ES-I3 (cell line): ENCODE results near the gene ZNF738.

ENCODE experiments used
- H3K36me3 ChIP-seq: 2 replicates; pipeline ENCODE4 v1.6.1; 2013; ENCODE audit warnings: mild to moderate bottlenecking, low read length, control low read depth, moderate library complexity; ENCODE audit not compliant: insufficient read depth
- H3K4me1 ChIP-seq: 2 replicates; pipeline ENCODE4 v1.6.1; 2013; ENCODE audit warnings: mild to moderate bottlenecking, control low read depth, low read length; ENCODE audit not compliant: insufficient read depth
- H3K9ac ChIP-seq: 2 replicates; pipeline ENCODE4 v1.6.1; 2013; ENCODE audit warnings: low read depth, mild to moderate bottlenecking, low read length, moderate library complexity
- H3K9me3 ChIP-seq: 2 replicates; pipeline ENCODE4 v1.6.1; 2013; ENCODE audit warnings: mild to moderate bottlenecking, low read length, moderate library complexity; ENCODE audit not compliant: control insufficient read depth, insufficient read depth

Gene ZNF738

GRCh38 chr19:21362291-21362690 lies 3.5 kb downstream of the ZNF738 start:
- Histone ChIP-seq H3K36me3 (peaks cover 27% of the 10 kb centered on the region), H3K9ac (no peak overlapping the region), H3K4me1 (no peaks in the 10 kb centered on the region), H3K9me3 (no peaks in the 10 kb centered on the region)

GRCh38 chr19:21383980-21384582 lies 25.3 kb downstream of the ZNF738 start:
- Histone ChIP-seq H3K9ac (no peak overlapping the region), H3K9me3 (peaks cover 42% of the 10 kb centered on the region), H3K36me3 (peaks cover 6% of the 10 kb centered on the region), H3K4me1 (no peaks in the 10 kb centered on the region)

GRCh38 chr19:21396121-21396520 lies 37.3 kb downstream of the ZNF738 start:
- H3K36me3 ChIP-seq: no peaks in the 10 kb centered on the region
- H3K9ac ChIP-seq: no peak overlapping the region
- 0 out of 2 replicates have a peak, but pooled peaks cover 2% of the 10 kb centered on the region for H3K4me1 ChIP-seq
- no peaks in the 10 kb centered on the region for H3K9me3 ChIP-seq

- peak within 1 kb of the TSS; percentile 87 for H3K9ac ChIP-seq
- no peaks in the 10 kb centered on the region for H3K36me3 ChIP-seq
- 0 out of 2 replicates have a peak, but pooled peaks cover 2% of the 10 kb centered on the region for H3K4me1 ChIP-seq
- no peaks in the 10 kb centered on the region for H3K9me3 ChIP-seq
These were observed 38.2 kb downstream of the ZNF738 start, which contains the start of gene ZNF493 for GRCh38 chr19:21396893-21397572. Gene ZNF493 (plus strand): TSS chr19:21397133. CDS start chr19:21397238, 105 bp downstream.

GRCh38 chr19:21398851-21399250 lies 40.1 kb downstream of the ZNF738 start:
- Histone ChIP-seq H3K36me3 (no peaks in the 10 kb centered on the region), H3K9ac (no peak overlapping the region), H3K9me3 (no peaks in the 10 kb centered on the region), H3K4me1 (0 out of 2 replicates have a peak, but pooled peaks cover 2% of the 10 kb centered on the region)

GRCh38 chr19:21402303-21402985 lies 43.6 kb downstream of the ZNF738 start:
- no peak overlapping the region for H3K9ac ChIP-seq
- no peaks in the 10 kb centered on the region for H3K9me3 ChIP-seq
- H3K36me3 ChIP-seq: no peaks in the 10 kb centered on the region
- H3K4me1 ChIP-seq: 0 out of 2 replicates have a peak, but pooled peaks cover 2% of the 10 kb centered on the region

GRCh38 chr19:21410166-21410565 lies 51.4 kb downstream of the ZNF738 start:
- H3K36me3 ChIP-seq: no peaks in the 10 kb centered on the region
- H3K4me1 ChIP-seq: no peaks in the 10 kb centered on the region
- no peak overlapping the region for H3K9ac ChIP-seq
- H3K9me3 ChIP-seq: no peaks in the 10 kb centered on the region; the same call in 1 of the 2 replicates

- Histone ChIP-seq H3K9me3 (peaks cover 24% of the 10 kb centered on the region; the same call in 1 of the 2 replicates), H3K9ac (no peak overlapping the region), H3K36me3 (no peaks in the 10 kb centered on the region; the same call in 1 of the 2 replicates), H3K4me1 (no peaks in the 10 kb centered on the region)
These were observed 63.4 kb downstream of the ZNF738 start for GRCh38 chr19:21422244-21422643.

GRCh38 chr19:21423057-21424041 lies 64.5 kb downstream of the ZNF738 start:
- Histone ChIP-seq H3K4me1 (no peaks in the 10 kb centered on the region), H3K36me3 (no peaks in the 10 kb centered on the region; the same call in 1 of the 2 replicates), H3K9ac (no peak overlapping the region), H3K9me3 (peaks cover 24% of the 10 kb centered on the region; the same call in 1 of the 2 replicates)
